Ectodermal cell (in vitro differentiated cells): ENCODE data around the gene SNRPN.
"Not testable (repeated sequence)": the region's sequence is repeated elsewhere in the genome, so short reads cannot be mapped to it uniquely, and the experiment has no call there.

Source experiments
- H3K27ac ChIP-seq: 2 replicates; pipeline ENCODE4 v1.7.0; 2013; ENCODE audit warnings: mild to moderate bottlenecking, low read depth, low read length; ENCODE audit not compliant: insufficient read depth, poor library complexity, severe bottlenecking
- H3K27me3 ChIP-seq: 2 replicates; pipeline ENCODE4 v1.7.0; 2013; ENCODE audit warnings: mild to moderate bottlenecking, low read length; ENCODE audit not compliant: insufficient read depth, control insufficient read depth, poor library complexity, severe bottlenecking
- H3K36me3 ChIP-seq: one replicate; pipeline ENCODE4 v1.7.0; 2013; ENCODE audit warnings: low read length; ENCODE audit not compliant: control insufficient read depth, insufficient read depth
- H3K4me1 ChIP-seq: one replicate; pipeline ENCODE4 v1.7.0; 2013; ENCODE audit warnings: low read length; ENCODE audit not compliant: control insufficient read depth, insufficient read depth
- H3K4me3 ChIP-seq: 2 replicates; pipeline ENCODE4 v1.7.0; 2013; ENCODE audit warnings: low read depth, low read length, control low read depth; ENCODE audit not compliant: insufficient read depth
- H3K9me3 ChIP-seq: 2 replicates; pipeline ENCODE4 v1.7.0; 2013; ENCODE audit warnings: mild to moderate bottlenecking, low read length, moderate library complexity; ENCODE audit not compliant: control insufficient read depth
- WGBS, 2 experiments: methylation state at CpG; one replicate each; pipeline ENCODE4 v1.1.7; 2013; ENCODE audit warnings: missing lambda C conversion rate in 2 of 2; 5-methylcytosine and 5-hydroxymethylcytosine counted together

SNRPN gene

DNA sequence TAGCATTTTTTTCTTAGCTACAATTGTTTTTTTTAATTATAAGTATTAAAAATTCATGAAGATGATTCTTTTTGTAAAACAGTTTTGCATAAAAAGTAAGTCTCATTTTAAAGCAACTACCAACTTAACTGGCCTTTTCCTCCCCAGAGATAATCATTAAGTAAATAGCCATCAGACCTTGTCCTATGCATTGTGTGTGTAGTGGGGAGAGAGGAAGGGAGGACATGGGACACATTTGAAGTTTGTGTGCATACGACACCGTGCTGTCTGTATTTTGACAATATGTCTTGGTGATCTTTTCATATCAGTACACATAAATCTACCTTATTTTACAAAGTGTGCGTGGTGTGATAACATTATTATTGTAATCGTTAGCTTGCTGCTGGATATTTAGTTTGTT, 8.1 kb downstream of the SNRPN start:
- Histone ChIP-seq H3K4me3 (no peak overlapping the region), H3K27ac (no peak overlapping the region), H3K4me1 (no peaks in the 10 kb centered on the region), H3K9me3 (peaks cover 2% of the 10 kb centered on the region), H3K36me3 (peaks cover 5% of the 10 kb centered on the region), H3K27me3 (no peaks in the 10 kb centered on the region)
- 87 to 94% methylated on average over 2 to 4 of the region's 4 CpGs for WGBS, 2 experiments

- Histone ChIP-seq H3K4me3 (no peak overlapping the region), H3K27ac (no peak overlapping the region), H3K9me3 (no peaks in the 10 kb centered on the region), H3K27me3 (no peaks in the 10 kb centered on the region), H3K4me1 (no peaks in the 10 kb centered on the region), H3K36me3 (peaks cover 6% of the 10 kb centered on the region)
- WGBS, 2 experiments: 76 to 83% methylated on average over 3 to 4 of the region's 4 CpGs
Measured at GRCh38 chr15:24966364-24967103, 11.7 kb downstream of the SNRPN start.

- H3K4me1 ChIP-seq: no peaks in the 10 kb centered on the region
- 86 to 92% methylated on average over 3 of the region's 3 CpGs for WGBS, 2 experiments
- no peak overlapping the region for H3K4me3 ChIP-seq
- peaks cover 8% of the 10 kb centered on the region for H3K36me3 ChIP-seq
- H3K27me3 ChIP-seq: no peaks in the 10 kb centered on the region
- H3K27ac ChIP-seq: no peak overlapping the region
- no peaks in the 10 kb centered on the region for H3K9me3 ChIP-seq
Measured at GRCh38 chr15:24971052-24971451, 16.3 kb downstream of the SNRPN start.

DNA sequence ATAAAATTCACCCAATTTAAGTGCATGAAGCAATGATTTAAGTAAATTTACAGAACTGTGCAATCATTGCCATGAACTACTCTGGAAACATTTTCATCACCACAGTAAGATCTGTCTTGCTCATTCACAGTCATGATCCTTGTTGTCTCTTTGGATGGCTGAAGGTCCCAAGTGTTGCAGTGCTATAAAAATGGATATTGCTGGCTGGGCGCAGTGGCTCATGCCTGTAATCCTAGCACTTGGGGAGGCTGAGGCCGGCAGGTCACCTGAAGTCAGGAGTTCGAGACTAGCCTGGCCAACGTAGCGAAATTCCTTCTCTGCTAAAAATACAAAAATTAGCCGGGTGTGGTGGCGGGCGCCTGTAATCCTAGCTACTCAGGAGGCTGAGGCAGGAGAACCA, 17.0 kb downstream of the SNRPN start:
- Histone ChIP-seq H3K27me3 (no peaks in the 10 kb centered on the region), H3K36me3 (peaks cover 14% of the 10 kb centered on the region), H3K9me3 (no peaks in the 10 kb centered on the region), H3K27ac (no peak overlapping the region), H3K4me1 (no peaks in the 10 kb centered on the region), H3K4me3 (no peak overlapping the region)
- 88 to 90% methylated on average over 8 of the region's 8 CpGs for WGBS, 2 experiments

DNA sequence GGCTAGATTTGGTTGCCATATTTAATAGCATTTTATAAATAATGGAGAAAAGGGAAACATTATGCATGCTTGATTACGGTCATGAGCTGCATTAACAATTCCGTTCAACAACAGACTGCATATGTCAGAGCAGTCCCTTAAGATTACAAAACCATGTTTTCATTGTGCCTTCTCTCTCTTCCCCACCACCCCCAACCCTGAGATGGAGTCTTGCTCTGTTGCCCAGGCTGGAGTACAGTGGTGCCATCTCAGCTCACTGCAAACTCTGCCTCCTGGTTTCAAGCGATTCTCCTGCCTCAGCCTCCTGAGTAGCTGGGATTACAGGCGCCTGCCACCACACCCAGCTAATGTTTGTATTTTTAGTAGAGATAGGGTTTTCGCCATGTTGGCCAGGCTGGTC, 17.9 kb downstream of the SNRPN start:
- not testable (repeated sequence) for H3K9me3 ChIP-seq, H3K27me3 ChIP-seq, H3K4me3 ChIP-seq, H3K4me1 ChIP-seq, H3K27ac ChIP-seq
- 85 to 91% methylated on average over 5 of the region's 5 CpGs for WGBS, 2 experiments
- peaks cover 14% of the 10 kb centered on the region for H3K36me3 ChIP-seq

GRCh38 chr15:24976932-24977331, 22.1 kb downstream of the SNRPN start:
- Histone ChIP-seq H3K27ac (no peak overlapping the region), H3K4me1 (no peaks in the 10 kb centered on the region), H3K9me3 (no peaks in the 10 kb centered on the region), H3K27me3 (no peaks in the 10 kb centered on the region), H3K4me3 (no peak overlapping the region), H3K36me3 (peaks cover 12% of the 10 kb centered on the region)
- 88 to 95% methylated on average over 3 of the region's 3 CpGs for WGBS, 2 experiments

GRCh38 chr15:24977686-24978085, 22.9 kb downstream of the SNRPN start:
- no peak overlapping the region for H3K27ac ChIP-seq
- H3K4me1 ChIP-seq: no peaks in the 10 kb centered on the region
- 88 to 89% methylated on average over 9 of the region's 9 CpGs for WGBS, 2 experiments
- H3K4me3 ChIP-seq: no peak overlapping the region
- no peaks in the 10 kb centered on the region for H3K27me3 ChIP-seq
- H3K36me3 ChIP-seq: peaks cover 14% of the 10 kb centered on the region
- H3K9me3 ChIP-seq: no peaks in the 10 kb centered on the region

- Histone ChIP-seq H3K4me3 (no peak overlapping the region), H3K9me3 (peaks cover 4% of the 10 kb centered on the region), H3K27me3 (no peaks in the 10 kb centered on the region), H3K4me1 (no peaks in the 10 kb centered on the region), H3K27ac (no peak overlapping the region), H3K36me3 (peaks cover 4% of the 10 kb centered on the region)
- WGBS, 2 experiments: 90 to 92% methylated on average over 7 of the region's 7 CpGs
Measured at GRCh38 chr15:24985224-24985623, 30.4 kb downstream of the SNRPN start.

GRCh38 chr15:24986653-24987052, 31.9 kb downstream of the SNRPN start:
- no peak overlapping the region for H3K4me3 ChIP-seq
- no peaks in the 10 kb centered on the region for H3K4me1 ChIP-seq
- peaks cover 5% of the 10 kb centered on the region for H3K9me3 ChIP-seq
- 90 to 92% methylated on average over 6 of the region's 6 CpGs for WGBS, 2 experiments
- no peaks in the 10 kb centered on the region for H3K27me3 ChIP-seq
- H3K36me3 ChIP-seq: peaks cover 4% of the 10 kb centered on the region
- H3K27ac ChIP-seq: no peak overlapping the region

GRCh38 chr15:25019434-25019833, 64.6 kb downstream of the SNRPN start:
- 67 to 100% methylated on average over 1 of the region's 1 CpG for WGBS, 2 experiments
- Histone ChIP-seq H3K4me3 (no peak overlapping the region), H3K27me3 (no peaks in the 10 kb centered on the region), H3K36me3 (no peaks in the 10 kb centered on the region), H3K27ac (no peak overlapping the region), H3K4me1 (no peaks in the 10 kb centered on the region), H3K9me3 (no peaks in the 10 kb centered on the region)

GRCh38 chr15:25022233-25022632, 67.4 kb downstream of the SNRPN start:
- Histone ChIP-seq H3K9me3 (no peaks in the 10 kb centered on the region), H3K36me3 (no peaks in the 10 kb centered on the region), H3K27me3 (no peaks in the 10 kb centered on the region), H3K4me1 (no peaks in the 10 kb centered on the region), H3K4me3 (no peak overlapping the region), H3K27ac (no peak overlapping the region)
- WGBS, 2 experiments: 62 to 71% methylated on average over 1 of the region's 2 CpGs
